ENCODE measurements around the gene PLPP3. TPM values are rescaled to one million over a fixed set of nuclear protein-coding genes. Genes with fewer than 3 reads are reported as not detected.

Gene PLPP3
- total and polyA plus RNA-seq, 9 of the 15 experiments (the other 6 are each of a cell fraction or from before 2014, with no cell fraction given) = 0.07 to 0.54 (median 0.20) TPM

DNA sequence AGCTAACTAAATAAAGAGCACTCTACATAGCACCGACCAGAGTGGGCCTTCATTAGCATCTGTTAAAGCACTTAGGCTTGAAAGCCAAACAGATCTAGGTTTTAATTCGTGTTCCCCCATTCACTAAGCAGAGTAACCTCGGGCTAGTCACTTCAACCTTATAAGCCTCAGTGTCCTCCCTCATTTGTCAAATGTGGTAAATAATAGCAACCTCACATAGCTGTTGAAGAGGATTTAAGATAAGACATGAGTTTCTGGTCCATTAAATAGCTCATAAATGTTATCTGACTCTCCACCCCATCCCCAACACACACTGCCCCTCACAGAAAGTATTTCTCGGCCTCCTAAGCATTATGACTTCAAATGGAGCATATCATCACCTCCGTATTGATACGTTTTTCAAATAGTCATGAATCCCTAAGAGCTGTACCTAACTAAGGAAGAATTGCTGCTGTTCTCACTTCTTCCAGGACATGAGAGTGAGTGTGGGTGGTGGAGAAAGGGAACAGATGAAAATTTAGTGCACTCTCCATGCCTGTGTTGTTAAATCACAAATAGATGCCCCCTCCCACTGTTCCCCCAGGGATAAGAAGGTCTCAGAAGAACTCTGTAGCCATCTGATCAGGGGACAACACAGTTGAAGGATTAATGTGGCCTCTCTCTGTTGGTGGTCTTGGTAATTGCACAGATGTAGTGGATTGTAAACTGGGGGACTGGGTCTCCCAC, 47.6 kb downstream of the PLPP3 start:
- TF ChIP-seq ZNF197 (CRISPR knock-in tag; IDR thresholded peaks at IDR 0.05; ENCODE audit: low read depth) (no peak), BRD4 (IDR thresholded peaks at IDR 0.05) (no peak), CBFA2T3 (IDR thresholded peaks at IDR 0.05) (no peak), ZNF764 (CRISPR knock-in tag; IDR thresholded peaks at IDR 0.05; ENCODE audit: low read depth) (no peak), GATA2 (CRISPR knock-in tag; IDR thresholded peaks at IDR 0.05) (no peak), HLTF (IDR thresholded peaks at IDR 0.05) (no peak), LEF1 (IDR thresholded peaks at IDR 0.05) (no peak), NRF1 (conservative IDR thresholded peaks at IDR 0.05 in 1 of 2, IDR thresholded peaks at IDR 0.05 in 1 of 2) (no peak), RBM39 (optimal IDR thresholded peaks at IDR 0.05; ENCODE audit: low read depth, low read length) (no peak), TEAD4 (IDR thresholded peaks at IDR 0.05; ENCODE audit: low read length) (no peak), TEAD4 (CRISPR knock-in tag; IDR thresholded peaks at IDR 0.05; ENCODE audit: borderline replicate concordance) (no peak), ZNF785 (CRISPR knock-in tag; IDR thresholded peaks at IDR 0.05) (no peak), FOS (IDR thresholded peaks at IDR 0.05; ENCODE audit: extremely low read depth, insufficient read length) (no peak), MAZ (CRISPR knock-in tag; conservative IDR thresholded peaks at IDR 0.05 in 1 of 2, IDR thresholded peaks at IDR 0.05 in 1 of 2) (no peak), ZNF134 (CRISPR knock-in tag; conservative IDR thresholded peaks at IDR 0.05) (no peak), ZNF143 (CRISPR knock-in tag; IDR thresholded peaks at IDR 0.05) (no peak), HNRNPH1 (optimal IDR thresholded peaks at IDR 0.05; ENCODE audit: low read depth, low read length) (no peak)
- TF ChIP-seq, protein P1, sequence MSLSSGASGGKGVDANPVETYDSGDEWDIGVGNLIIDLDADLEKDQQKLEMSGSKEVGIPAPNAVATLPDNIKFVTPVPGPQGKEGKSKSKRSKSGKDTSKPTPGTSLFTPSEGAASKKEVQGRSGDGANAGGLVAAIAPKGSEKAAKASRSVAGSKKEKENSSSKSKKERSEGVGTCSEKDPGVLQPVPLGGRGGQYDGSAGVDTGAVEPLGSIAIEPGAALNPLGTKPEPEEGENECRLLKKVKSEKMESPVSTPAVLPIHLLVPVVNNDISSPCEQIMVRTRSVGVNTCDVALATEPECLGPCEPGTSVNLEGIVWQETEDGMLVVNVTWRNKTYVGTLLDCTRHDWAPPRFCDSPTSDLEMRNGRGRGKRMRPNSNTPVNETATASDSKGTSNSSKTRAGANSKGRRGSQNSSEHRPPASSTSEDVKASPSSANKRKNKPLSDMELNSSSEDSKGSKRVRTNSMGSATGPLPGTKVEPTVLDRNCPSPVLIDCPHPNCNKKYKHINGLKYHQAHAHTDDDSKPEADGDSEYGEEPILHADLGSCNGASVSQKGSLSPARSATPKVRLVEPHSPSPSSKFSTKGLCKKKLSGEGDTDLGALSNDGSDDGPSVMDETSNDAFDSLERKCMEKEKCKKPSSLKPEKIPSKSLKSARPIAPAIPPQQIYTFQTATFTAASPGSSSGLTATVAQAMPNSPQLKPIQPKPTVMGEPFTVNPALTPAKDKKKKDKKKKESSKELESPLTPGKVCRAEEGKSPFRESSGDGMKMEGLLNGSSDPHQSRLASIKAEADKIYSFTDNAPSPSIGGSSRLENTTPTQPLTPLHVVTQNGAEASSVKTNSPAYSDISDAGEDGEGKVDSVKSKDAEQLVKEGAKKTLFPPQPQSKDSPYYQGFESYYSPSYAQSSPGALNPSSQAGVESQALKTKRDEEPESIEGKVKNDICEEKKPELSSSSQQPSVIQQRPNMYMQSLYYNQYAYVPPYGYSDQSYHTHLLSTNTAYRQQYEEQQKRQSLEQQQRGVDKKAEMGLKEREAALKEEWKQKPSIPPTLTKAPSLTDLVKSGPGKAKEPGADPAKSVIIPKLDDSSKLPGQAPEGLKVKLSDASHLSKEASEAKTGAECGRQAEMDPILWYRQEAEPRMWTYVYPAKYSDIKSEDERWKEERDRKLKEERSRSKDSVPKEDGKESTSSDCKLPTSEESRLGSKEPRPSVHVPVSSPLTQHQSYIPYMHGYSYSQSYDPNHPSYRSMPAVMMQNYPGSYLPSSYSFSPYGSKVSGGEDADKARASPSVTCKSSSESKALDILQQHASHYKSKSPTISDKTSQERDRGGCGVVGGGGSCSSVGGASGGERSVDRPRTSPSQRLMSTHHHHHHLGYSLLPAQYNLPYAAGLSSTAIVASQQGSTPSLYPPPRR (CRISPR knock-in tag; IDR thresholded peaks at IDR 0.05; ENCODE audit: borderline replicate concordance) = no peak
- Histone ChIP-seq H3K9ac (ENCODE audit: insufficient read depth in 1 of 2, low read depth in 2 of 2, low read length in 2 of 2) (no peak overlapping the region), H3K9me1 (ENCODE audit: control insufficient read depth, insufficient read depth, low read length) (no peaks in the 10 kb centered on the region), H4K20me1 (replicated peaks; ENCODE audit: control insufficient read depth, insufficient read depth, low read length) (no peaks in the 10 kb centered on the region), H3K27ac (ENCODE audit: extremely low read depth, low read depth, low read length) (no peak overlapping the region), H3K4me3 (no peak overlapping the region), H3K9me3 (replicated peaks; ENCODE audit: control insufficient read depth, insufficient read depth, low read depth, low read length) (no peaks in the 10 kb centered on the region), H3K79me2 (ENCODE audit: control insufficient read depth, insufficient read depth, low read length) (no peaks in the 10 kb centered on the region), H2AFZ (ENCODE audit: low read depth, low read length) (no peak overlapping the region), H3K4me1 (replicated peaks in 1 of 2; ENCODE audit: control insufficient read depth in 2 of 2, insufficient read depth in 2 of 2, low read length in 2 of 2) (0 out of 5 replicates have a peak, but pooled peaks cover 0 to under 1% of the 10 kb centered on the region in 2 experiments), H3K36me3 (ENCODE audit: control insufficient read depth, insufficient read depth, low read length) (no peaks in the 10 kb centered on the region), H3K4me2 (ENCODE audit: insufficient read depth, low read length) (no peak overlapping the region), H3K27me3 (ENCODE audit: control insufficient read depth in 2 of 2, insufficient read depth in 2 of 2, low read length in 2 of 2) (peaks cover 0 to 5% of the 10 kb centered on the region in 2 experiments; a peak in 1 of 5 replicates)
- ChIA-PET POLR2A (interaction anchor here (0.7 to 1.1 kb wide), 2 partner anchors 15 to 17 kb away, joined by 3 read pairs; no protein-coding TSS in a partner anchor), CTCF (ENCODE audit: low intra/inter-chr PET ratio) (no interaction called here)
- in situ Hi-C loops (cut with MboI) (no loop called here), intact Hi-C loops (cut with micrococcal nuclease) (no loop called here)
- DNase-seq (ENCODE audit: extremely low read depth in 1 of 4, low spot score in 3 of 4) (no peak), ATAC-seq (no peak), FAIRE-seq (no peak)
- 4% methylated on average over 6 of the region's 6 CpGs for WGBS (ENCODE audit: insufficient coverage, low coverage, missing lambda C conversion rate)
- BruUV-seq (replicated peaks) = no TSS peak
